PFSK-1 (cell line): ENCODE results near the gene BABAM2.

Experiments used
- REST ChIP-seq, 2 experiments: IDR thresholded peaks; 2 replicates each; pipeline versions ENCODE4 v1.6.1 to v1.8.0; 2011 to 2012; ENCODE audit warnings: low read depth in 2 of 2, low read length in 2 of 2, control low read depth in 1 of 2, inconsistent platforms in 1 of 2, mild to moderate bottlenecking in 1 of 2, moderate library complexity in 1 of 2; ENCODE audit not compliant: insufficient read depth in 1 of 2
- SIN3A ChIP-seq: IDR thresholded peaks from 2 replicates; pipeline ENCODE4 v1.6.1; 2012; ENCODE audit warnings: mild to moderate bottlenecking, low read length, moderate library complexity, borderline replicate concordance; ENCODE audit not compliant: insufficient read depth
- TAF1 ChIP-seq: IDR thresholded peaks from 2 replicates; pipeline ENCODE4 v1.6.1; 2012; ENCODE audit warnings: low read length, control low read depth, borderline replicate concordance; ENCODE audit not compliant: insufficient read depth

GRCh38 chr2:28086611-28087010 lies 196.1 kb downstream of the BABAM2 start:
- no peak for TF ChIP-seq SIN3A
- no peak for TF ChIP-seq TAF1
- no peak for TF ChIP-seq REST (IDR thresholded peaks at IDR 0.05; ENCODE audit: insufficient read depth in 1 of 2, low read depth in 2 of 2, low read length in 2 of 2)
